GM19239 (cell line): ENCODE results near the gene UTP3.
A peak's percentile ranks its signal among the peaks of the same experiment; 100 is the strongest.
"Not testable (repeated sequence)": the region's sequence is repeated elsewhere in the genome, so short reads cannot be mapped to it uniquely, and the experiment has no call there.

Experiments
- DNase-seq: peaks from one replicate; pipeline ENCODE4 v3.0.0; 2011; ENCODE audit warnings: low spot score; ENCODE audit not compliant: insufficient read length
- FAIRE-seq: peaks from 2 replicates; lab custom pipeline; 2011; peaks lifted over from hg19 to GRCh38; lab: Jason Lieb, UNC

UTP3 gene, protein sequence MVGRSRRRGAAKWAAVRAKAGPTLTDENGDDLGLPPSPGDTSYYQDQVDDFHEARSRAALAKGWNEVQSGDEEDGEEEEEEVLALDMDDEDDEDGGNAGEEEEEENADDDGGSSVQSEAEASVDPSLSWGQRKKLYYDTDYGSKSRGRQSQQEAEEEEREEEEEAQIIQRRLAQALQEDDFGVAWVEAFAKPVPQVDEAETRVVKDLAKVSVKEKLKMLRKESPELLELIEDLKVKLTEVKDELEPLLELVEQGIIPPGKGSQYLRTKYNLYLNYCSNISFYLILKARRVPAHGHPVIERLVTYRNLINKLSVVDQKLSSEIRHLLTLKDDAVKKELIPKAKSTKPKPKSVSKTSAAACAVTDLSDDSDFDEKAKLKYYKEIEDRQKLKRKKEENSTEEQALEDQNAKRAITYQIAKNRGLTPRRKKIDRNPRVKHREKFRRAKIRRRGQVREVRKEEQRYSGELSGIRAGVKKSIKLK

DNA sequence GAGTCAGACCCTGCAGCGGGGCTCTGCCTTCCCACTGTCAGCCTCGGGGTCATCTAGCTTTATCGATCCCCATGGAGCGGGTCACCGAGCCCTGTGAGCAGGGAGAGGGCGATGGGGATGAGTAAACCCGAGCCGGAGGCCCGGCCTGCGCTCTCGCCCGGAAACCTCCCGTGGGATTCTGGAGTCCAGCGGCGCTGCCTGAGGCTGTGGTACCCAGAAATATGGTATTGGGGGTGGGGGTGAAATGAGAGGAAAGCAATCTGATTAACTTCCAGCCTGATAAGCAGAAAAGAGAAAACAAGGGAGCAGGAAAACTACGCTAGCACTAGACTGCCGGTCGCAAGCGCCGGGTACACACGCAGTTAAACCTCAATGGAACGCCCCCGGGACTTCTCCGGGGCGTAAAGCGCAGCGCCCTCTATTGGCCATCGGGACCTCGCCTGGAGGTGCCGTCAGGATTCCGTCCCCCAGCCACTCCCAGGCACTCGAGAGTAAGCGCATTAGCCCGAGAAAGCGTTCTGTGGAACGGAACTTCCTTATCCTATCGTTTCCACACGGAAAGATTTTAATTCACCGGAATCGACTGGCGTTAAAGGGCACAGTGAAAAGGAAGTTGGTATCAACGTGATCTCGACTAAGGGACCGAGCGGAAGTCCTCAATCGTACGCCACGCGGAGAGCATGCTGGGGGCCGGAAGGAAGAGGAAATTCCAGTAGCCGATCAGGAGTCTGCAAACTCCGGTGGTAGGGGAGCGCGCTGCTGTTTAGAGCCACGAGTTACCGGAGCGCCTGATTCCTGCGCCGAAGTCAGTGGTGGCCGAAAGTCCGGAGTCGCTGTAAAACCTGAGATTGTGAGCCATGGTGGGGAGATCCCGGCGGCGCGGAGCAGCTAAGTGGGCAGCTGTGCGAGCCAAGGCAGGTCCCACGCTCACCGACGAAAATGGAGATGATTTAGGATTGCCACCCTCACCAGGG lies at the start of gene UTP3:
Gene UTP3 (plus strand): TSS at position 712 of the 974 bp plus-strand sequence. CDS start 146 bp downstream, at position 858.
- DNase-seq (no peak), FAIRE-seq (peak; percentile 99)

- FAIRE-seq (no peak), DNase-seq (no peak)
These were observed 48.1 kb upstream of the UTP3 start for GRCh38 chr4:70640192-70640591.

DNA sequence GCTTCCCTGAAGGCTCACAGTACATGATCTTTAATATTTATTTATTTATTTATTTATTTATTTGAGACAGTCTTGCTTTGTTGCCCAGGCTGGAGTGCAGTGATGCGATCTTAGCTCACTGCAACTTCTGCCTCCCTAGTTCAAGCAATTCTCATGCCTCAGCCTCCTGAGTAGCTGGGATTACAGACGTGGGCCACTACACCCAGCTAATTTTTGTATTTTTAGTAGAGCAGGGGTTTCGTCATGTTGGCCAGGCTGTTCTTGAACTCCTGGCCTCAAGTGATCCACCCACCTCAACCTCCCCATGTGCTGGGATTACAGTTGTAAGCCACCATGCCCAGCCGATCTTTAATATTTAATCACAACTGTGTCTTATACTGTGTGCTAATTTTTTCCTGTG lies 37.6 kb upstream of the UTP3 start:
- DNase-seq, FAIRE-seq: not testable (repeated sequence)

GRCh38 chr4:70651864-70652506 lies 36.3 kb upstream of the UTP3 start:
- DNase-seq (no peak), FAIRE-seq (peak; percentile 95)

- FAIRE-seq (peak; percentile 45), DNase-seq (no peak)
These were observed 33.7 kb upstream of the UTP3 start for GRCh38 chr4:70654605-70655011.

GRCh38 chr4:70657326-70657725 lies 31.0 kb upstream of the UTP3 start:
- DNase-seq (no peak), FAIRE-seq (no peak)

- FAIRE-seq (no peak), DNase-seq (no peak)
These were observed 29.9 kb upstream of the UTP3 start for GRCh38 chr4:70658418-70658817.

GRCh38 chr4:70660106-70660505 lies 28.2 kb upstream of the UTP3 start:
- no peak for DNase-seq
- no peak for FAIRE-seq

- peak; percentile 95 for FAIRE-seq
- not testable (repeated sequence) for DNase-seq
These were observed 26.9 kb upstream of the UTP3 start for GRCh38 chr4:70661309-70661922.

- FAIRE-seq (peak; percentile 90), DNase-seq (no peak)
These were observed 22.0 kb upstream of the UTP3 start, which contains the start of gene JCHAIN for GRCh38 chr4:70666369-70666768. JCHAIN (minus strand) TSS chr4:70666508; CDS start chr4:70666490, 18 bp downstream.

DNA sequence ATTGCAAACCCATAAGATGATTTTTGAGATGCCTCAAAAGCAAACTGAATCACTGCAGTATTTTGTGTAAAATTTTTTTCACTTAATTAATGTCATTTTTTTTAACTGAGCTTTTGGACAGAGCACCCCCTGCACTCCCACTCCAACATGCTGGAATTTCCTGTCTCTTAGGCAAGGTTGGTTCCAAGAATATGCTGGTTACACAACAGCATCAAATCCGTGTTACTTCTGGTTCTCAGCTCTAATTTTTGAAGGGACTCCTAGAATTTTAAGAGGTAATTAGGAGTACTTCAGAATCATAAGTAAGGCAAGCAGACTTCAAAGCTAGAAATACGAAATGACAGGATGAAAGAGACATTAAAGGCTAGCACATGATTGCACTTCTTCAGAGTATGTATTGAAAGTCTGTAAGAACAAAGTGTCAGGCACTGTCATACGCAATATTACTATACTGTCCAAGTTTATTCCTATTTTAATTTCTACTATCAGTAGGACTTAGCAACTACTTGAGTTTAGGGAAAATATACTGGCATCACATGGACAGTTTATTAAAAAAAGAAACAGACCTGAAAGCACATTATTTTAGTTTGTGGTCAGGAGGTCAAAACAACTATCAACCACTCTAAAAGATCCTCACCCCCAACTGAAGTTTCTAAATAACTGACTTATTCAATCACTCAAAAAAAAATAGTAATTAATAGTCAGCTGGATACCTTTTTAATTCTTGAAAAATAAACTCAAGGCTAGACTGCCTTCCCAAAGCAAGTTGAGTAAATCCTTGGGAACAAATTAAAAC lies 20.4 kb upstream of the UTP3 start:
- peak; percentile 90 for FAIRE-seq
- no peak for DNase-seq

- DNase-seq (no peak), FAIRE-seq (peak; percentile 37)
These were observed 17.9 kb upstream of the UTP3 start for GRCh38 chr4:70670332-70671014.

GRCh38 chr4:70671091-70671490 lies 17.2 kb upstream of the UTP3 start:
- peak; percentile 80 for FAIRE-seq
- no peak for DNase-seq

DNA sequence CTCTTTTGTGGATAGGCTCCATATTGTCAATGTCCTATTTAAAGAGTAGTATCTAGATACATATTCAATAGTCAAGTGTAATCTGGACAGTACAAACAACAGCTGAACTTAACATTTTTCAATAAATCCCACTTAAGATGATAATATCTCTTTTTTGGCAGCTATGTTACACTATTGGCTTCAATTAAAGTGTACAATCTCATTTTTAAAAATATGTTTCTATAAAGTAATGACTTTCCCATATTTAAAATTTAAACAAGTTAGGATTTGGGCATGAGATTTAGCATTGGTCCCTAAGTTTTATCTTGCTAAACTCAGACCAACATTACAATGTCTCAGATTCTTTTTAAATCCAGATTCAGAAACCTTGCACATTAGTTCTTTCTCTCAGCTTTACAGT lies 14.1 kb upstream of the UTP3 start:
- DNase-seq (no peak), FAIRE-seq (no peak)

DNA sequence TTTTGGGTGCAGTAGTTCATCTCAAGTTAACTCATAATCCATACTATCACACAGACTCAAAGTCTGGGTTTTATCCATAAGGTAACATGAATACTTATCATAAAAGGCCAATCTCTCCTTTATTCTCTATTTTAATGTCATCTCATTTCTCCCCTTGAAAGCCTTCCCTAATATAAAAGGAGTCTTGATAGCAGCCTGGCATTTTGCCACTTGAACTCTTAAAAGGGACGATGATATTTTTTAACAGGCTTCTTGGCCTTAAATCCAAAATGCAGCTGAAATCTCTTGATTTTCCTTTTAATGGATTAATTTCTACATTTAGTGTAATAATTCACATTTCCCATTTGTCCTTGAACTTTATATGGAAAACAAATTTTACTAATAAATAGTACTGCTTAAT lies 13.6 kb upstream of the UTP3 start:
- FAIRE-seq (peak; percentile 74), DNase-seq (no peak)

DNA sequence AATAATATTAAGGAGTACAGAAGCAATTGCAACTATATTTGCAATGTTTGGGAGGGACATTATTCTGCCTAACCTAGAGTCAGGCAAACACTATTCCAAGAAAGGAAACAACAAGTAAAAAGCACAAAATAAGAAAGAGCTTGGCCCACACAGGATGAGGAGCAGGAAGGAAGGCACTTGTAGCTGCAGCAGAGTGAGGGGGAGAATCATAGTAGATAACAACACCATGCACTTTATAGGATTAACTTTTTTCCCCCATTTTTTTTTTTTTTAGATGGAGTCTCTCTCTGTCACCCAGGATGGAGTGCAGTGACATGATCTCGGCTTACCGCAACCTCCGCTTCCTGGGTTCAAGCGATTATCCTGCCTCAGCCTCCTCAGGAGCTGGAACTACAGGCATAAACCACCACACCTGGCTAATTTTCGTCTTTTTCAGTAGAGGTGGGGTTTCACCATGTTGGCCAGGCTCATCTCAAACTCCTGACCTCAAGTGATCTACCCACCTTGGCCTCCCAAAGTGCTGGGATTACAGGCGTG lies 11.7 kb upstream of the UTP3 start:
- DNase-seq (no peak), FAIRE-seq (peak; percentile 61)

GRCh38 chr4:70678383-70678999 lies 9.8 kb upstream of the UTP3 start:
- no peak for DNase-seq
- peak; percentile 97 for FAIRE-seq

DNA sequence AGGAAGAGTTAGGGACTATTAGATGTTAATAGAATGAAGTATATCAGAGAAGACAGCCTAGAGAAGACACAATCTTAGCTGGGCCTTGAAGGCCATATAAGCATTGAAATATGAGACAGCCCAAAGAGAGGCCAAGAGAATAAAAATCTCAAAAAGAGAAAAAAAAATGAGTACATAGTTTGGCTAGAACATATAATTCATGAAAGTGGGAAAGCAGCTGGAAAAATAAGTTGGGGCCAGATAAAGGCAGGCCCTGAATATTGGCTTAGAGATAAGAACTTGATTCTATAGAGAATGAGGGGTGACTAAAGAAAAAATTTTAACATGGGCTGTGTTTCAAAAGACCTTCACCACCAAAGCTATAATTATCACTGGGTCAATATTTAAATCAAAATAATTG lies 7.4 kb upstream of the UTP3 start:
- no peak for DNase-seq
- no peak for FAIRE-seq
